ENCODE results near the gene KAZN. TPM values are rescaled to one million over a fixed set of nuclear protein-coding genes. Genes with fewer than 3 reads are reported as not detected.

The KAZN gene
- total RNA-seq, 1 donor from 2014 or later, result 37.2 TPM

DNA sequence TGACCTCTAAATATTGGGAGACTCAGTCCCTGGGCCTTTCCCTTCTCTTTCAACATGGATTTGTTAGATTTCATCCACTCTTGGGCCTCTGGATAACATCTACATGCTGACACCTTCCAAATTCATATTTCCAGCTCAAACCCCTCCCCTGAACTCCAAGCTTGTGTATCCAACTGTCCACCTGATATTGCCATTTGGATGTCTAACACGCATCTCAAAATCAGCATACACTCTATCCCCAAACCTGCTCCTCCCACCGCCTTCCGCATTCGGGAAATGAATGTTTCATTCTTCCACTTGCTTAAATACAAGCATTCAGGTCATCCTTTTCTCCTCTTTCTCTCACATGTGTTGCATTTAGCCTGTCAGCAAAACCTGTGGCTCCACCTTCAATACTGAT lies 17.5 kb upstream of the KAZN start:
- ATAC-seq (no peak), DNase-seq (ENCODE audit: low spot score) (no peak)
- intact Hi-C loops (cut with DNase I), result no loop called here

DNA sequence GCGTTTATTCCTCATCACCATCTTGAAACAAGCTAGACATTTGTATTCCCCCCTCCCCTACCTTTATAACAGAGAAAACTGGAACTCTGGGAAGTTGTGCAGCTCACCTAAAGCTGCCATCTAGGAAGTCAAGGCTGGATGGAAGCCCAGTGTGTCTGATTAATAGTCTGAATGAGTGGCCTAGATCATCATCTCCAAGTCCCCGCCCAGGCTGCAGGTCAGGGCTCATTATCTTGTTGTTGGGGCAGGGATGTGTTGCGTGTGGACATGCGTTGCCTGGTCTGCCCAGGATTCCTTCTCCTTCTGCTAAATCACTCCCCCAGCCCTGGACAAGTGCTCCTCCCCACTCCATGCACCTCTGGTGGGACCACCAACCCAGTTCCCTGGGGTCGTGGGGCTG lies 14.7 kb upstream of the KAZN start:
- intact Hi-C loops (cut with DNase I), result no loop called here
- DNase-seq (ENCODE audit: low spot score), result no peak
- ATAC-seq, result no peak

- intact Hi-C loops (cut with DNase I), result no loop called here
- ATAC-seq (no peak), DNase-seq (ENCODE audit: low spot score) (no peak)
These were observed 12.8 kb upstream of the KAZN start for GRCh38 chr1:14585728-14586127.

DNA sequence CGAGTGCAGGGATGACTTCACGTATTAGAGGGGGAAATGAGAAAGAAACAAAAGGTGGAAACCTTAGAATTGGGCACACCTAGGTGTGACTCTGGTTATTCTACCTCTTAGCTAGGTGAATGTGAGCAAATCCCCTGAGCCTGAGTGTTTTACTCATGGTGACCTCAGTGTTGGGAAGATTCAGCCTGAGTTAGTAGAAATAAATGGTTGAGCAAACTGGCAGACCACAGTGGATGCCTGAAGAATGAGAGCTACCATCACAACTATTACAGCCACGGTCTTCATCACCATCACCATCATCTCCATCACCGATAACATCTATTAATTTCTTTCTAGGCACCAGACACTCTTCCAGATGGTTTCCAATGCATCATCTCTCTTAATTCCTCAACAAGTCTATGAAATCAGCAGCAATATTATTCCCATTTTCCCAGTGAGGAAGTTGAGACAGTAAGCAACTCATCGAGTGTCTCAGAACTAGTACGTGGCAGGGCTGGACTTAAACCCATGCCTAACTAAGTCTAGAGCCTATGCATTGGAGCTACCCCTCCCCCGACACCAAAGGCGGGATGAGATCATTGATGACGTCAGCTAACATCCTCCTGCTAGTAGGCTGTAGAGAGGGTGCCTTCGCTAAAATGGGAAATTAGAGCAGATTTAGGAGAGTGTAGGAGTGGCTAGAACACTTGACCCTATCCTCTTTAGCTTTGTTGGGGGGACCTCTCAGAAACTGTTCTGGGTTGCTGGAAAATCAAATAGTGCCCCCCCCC lies 7.9 kb upstream of the KAZN start:
- no peak for DNase-seq (ENCODE audit: low spot score)
- no peak for ATAC-seq
- intact Hi-C loops (cut with DNase I), result no loop called here

- ATAC-seq (no peak), DNase-seq (ENCODE audit: low spot score) (no peak)
- intact Hi-C loops (cut with DNase I), result no loop called here
These were observed 6.9 kb upstream of the KAZN start for GRCh38 chr1:14591600-14591999.

- no peak for DNase-seq (ENCODE audit: low spot score)
- intact Hi-C loops (cut with DNase I), result no loop called here
- ATAC-seq, result no peak
These were observed 6.4 kb upstream of the KAZN start for GRCh38 chr1:14592004-14592631.

- DNase-seq (ENCODE audit: low spot score) (no peak), ATAC-seq (no peak)
- intact Hi-C loops (cut with DNase I), result no loop called here
These were observed 5.2 kb upstream of the KAZN start for GRCh38 chr1:14593302-14593701.

- no peak for ATAC-seq
- no peak for DNase-seq (ENCODE audit: low spot score)
- intact Hi-C loops (cut with DNase I), result no loop called here
These were observed 4.4 kb upstream of the KAZN start for GRCh38 chr1:14594045-14594444.

- intact Hi-C loops (cut with DNase I), result no loop called here
- ATAC-seq (no peak), DNase-seq (ENCODE audit: low spot score) (no peak)
These were observed 1.9 kb upstream of the KAZN start for GRCh38 chr1:14596591-14596990.

- intact Hi-C loops (cut with DNase I), result no loop called here
- DNase-seq (ENCODE audit: low spot score) (no peak), ATAC-seq (no peak)
These were observed 1.0 kb upstream of the KAZN start for GRCh38 chr1:14597343-14598006.

- ATAC-seq, result peak; percentile 62
- intact Hi-C loops (cut with DNase I), result no loop called here
- DNase-seq (ENCODE audit: low spot score), result no peak
These were observed 433 bp upstream of the KAZN start for GRCh38 chr1:14598007-14598497.

DNA sequence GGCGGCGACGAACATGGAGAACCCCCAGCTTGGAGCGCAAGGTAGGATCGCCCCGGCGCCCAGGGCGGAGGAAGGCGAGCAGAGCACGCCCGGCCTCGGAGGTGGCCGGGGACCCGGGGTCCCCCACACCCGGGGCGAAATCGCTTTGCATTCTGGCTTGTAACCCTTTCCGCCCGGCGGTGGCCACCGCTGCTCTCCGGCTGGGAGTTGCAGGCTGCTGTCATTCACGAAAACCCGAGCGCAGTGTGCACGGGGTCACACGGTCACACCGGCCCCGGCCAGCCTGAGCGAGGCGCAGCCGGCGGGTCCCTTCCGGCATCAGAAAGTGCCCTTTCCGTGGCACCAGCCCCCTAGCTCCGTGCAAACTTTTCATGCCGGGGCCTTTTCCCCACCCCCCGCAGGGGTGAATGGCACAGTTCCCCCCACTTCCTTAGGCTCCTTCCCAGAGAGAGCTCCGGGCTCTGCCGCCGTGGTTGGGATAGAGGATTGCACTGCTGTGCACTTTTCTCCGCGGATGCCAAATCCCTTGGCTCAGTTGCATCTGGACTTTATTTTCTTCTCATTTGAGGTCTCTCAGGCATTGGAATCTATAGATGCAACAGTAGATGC lies 802 bp downstream of the KAZN start:
- peak; percentile 40 for ATAC-seq
- no peak for DNase-seq (ENCODE audit: low spot score)
- intact Hi-C loops (cut with DNase I), result no loop called here

DNA sequence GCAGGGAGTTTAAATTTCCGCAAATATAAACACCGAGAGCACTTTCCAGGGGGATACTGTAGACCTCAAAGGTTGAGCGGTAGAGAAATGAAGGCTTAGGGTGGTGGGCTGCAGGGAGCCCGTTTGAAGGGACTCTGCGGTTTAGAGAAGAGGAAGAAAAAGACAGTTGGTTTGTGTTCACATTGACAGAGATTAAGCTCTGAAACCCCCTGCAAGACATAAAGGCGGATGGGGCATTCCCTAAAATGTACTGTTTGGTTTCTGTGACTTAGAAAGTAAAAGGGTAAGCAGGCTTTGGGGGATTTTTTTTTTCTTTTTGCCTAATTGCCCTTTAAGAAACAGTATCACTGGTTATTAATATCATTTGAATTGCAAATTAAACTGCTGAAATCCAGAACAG lies 1.3 kb downstream of the KAZN start:
- intact Hi-C loops (cut with DNase I), result no loop called here
- ATAC-seq (no peak), DNase-seq (ENCODE audit: low spot score) (no peak)

DNA sequence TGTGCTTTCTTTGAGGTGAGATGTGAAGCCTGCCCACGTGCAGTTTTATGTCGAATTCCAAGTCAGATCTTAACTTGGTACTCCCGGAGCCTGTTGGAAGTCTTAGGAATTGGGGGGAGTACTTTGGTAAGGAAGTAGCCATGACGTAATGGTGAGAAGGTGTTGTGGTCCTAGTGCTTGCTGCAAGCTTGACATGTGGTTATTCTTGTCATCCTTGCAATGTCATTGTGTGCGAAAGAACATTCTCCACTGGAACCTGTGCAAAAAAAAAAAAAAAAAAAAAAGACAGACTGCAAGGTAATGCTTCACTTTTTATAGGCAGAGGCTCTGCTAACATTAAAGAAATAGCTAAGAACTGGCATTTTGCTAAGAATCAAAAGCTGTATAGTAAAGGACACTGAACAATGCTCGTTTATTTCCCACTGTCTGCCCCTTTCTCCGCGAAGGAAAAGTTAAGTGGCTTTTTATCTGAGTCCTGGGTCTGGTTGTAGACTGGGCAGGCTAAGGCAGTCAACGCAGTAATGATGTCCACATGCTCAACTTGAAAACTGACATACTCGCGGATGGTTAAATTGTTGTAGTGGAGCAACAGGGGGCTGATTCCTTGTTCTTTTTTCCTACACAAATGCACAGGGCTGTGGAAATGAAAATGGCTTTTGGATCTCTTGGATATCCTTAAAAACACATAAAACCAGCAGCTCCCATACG lies 2.1 kb downstream of the KAZN start:
- no peak for DNase-seq (ENCODE audit: low spot score)
- ATAC-seq, result no peak
- intact Hi-C loops (cut with DNase I), result no loop called here

DNA sequence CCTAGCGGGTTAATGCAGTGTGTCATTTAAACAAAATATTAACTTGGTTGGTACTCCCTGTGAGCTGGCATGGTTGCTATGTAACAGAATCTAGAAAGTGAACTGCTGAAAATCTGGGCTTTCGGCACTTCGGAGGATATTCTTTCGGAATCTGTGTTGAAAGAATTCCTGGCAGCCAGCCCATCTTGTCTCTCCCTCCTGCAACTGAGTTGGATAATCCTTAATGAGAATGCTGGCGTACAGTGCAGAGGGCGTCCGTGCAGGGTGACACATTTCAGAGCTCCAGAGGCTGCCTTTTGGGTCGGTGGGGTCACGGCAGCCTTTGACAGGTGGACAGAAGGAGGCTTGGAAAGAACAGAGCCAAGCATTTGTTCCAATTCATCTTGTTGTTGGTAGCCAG lies 3.7 kb downstream of the KAZN start:
- ATAC-seq, result peak; percentile 67
- peak; percentile 83 for DNase-seq (ENCODE audit: low spot score)

DNA sequence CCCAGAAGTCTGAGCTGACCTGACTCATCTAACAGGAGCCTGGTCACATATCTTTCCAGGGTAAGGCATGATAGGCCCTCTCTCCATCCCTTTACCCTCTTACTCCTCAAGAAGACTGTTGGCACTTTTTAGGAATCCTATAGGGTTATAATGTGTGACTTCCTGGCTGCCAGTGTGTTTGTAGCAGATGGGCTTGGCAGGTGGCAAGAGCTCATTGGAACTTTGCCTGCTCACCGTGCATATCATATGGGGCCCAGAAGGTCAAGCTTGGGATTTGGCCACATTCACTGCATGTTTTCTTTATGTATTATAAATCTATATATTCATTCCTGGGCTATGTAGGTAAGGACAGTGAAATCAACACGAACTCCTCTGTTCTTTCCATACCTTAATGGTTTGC lies 5.2 kb downstream of the KAZN start:
- no peak for ATAC-seq
- intact Hi-C loops (cut with DNase I), result no loop called here

More for the DNA sequence above, 3.7 kb downstream of the KAZN start:
- intact Hi-C loops (cut with DNase I), result no loop called here

DNA sequence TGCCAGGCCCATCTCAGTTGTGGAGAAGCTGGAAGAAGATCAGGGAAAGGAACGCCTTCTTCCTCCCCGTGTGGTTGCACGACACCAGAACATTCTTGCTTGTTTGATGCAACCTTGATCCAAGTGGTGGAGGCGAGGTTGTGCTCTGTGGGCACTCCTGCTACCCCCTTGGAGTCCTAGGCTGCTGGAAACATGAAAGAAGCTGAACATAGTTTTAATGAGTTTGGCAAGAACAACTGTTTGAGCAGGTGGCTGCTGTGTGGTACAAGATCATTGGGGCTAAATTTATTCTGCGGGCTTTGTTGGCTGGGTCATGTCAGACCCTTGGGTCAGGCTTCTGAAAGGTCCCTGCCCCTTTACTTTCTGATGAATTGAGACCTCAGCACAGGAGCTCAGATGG lies 5.9 kb downstream of the KAZN start:
- no peak for ATAC-seq
- no peak for DNase-seq (ENCODE audit: low spot score)
- intact Hi-C loops (cut with DNase I), result no loop called here

More for the DNA sequence above, 5.2 kb downstream of the KAZN start:
- DNase-seq (ENCODE audit: low spot score), result no peak

DNA sequence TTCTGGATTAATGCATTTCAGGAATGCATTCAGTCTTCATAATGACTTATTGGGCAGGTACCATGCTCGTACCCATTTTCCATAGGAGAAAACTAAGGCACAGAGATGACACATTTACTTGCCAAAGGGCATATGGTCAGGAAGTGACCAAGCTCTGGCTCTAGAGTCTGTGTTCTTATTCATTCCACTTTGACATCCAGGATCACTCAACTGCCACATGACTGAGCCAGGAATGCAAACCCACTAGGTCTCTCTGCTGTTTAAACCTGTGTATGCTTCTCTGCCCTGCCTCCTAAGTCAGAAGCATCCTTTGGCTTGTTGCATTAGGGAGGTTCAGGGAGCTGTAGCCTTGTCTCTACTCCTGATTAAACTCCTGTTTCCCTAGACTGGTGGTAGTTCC lies 7.5 kb downstream of the KAZN start:
- intact Hi-C loops (cut with DNase I), result no loop called here
- no peak for ATAC-seq
- DNase-seq (ENCODE audit: low spot score), result no peak

DNA sequence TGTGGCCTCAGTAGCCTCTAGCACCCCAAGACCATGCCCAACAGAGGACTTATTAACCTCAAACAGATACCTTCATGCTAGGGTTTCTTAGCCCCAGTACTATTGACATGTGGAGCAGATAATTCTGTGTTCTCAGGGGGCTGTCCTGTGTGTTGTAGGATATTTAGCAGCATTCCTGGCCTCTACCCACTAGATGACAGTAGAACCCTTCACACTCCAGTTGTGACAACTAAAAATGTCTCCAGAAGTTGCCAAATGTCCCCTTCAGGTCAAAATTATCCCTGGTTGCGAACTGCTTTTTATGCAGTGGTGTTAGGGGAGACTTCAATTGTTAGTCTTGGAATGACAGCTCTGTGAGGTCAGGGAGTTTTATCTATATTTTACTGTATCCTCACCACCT lies 8.1 kb downstream of the KAZN start:
- ATAC-seq (no peak), DNase-seq (ENCODE audit: low spot score) (no peak)
- intact Hi-C loops (cut with DNase I), result no loop called here

Measured in sciatic nerve (tissue), 2 donors.